ENCODE data around the gene HDAC7.

- no peak for TF ChIP-seq POLR2A (IDR thresholded peaks at IDR 0.05; ENCODE audit: low read depth, low read length)
- no peak for TF ChIP-seq POLR2AphosphoS5 (IDR thresholded peaks at IDR 0.05; ENCODE audit: low read depth, low read length)
These were observed 17.8 kb upstream of the HDAC7 start for GRCh38 chr12:47837190-47838171.
